C4-2B (cell line): ENCODE results near the gene EFNA5.

ENCODE experiments used
- H3K27ac ChIP-seq: fragments of 450-650 bp; 2 replicates; pipeline ENCODE4 v1.5.1; 2017
- ZFX ChIP-seq: fragments of 450-650 bp; IDR thresholded peaks from 2 replicates; pipeline ENCODE4 v1.6.1; 2017
- TF ChIP-seq, protein P1 (sequence below): fragments of 450-650 bp; conservative IDR thresholded peaks from 2 replicates; pipeline ENCODE4 v1.5.1; 2017; ENCODE audit warnings: mild to moderate bottlenecking

Gene EFNA5

DNA sequence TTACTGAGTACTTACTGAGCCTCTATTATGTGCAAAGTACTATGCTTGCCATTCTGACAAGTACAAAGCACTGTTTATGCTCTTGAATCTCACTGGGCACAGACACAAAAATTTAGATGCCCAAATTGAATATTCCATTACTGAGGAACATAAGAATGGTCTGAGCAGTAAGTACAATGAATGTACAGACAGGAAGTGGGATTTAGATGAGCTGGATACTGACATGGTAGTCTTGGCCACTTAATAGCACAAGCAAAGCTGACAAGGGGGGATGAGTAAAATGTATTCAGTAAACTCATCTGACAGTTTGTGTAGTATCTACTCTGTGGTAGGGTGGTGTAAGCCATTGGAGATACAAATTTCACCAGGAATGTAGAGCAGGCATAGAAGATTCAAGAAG, 132.4 kb downstream of the EFNA5 start:
- TF ChIP-seq, protein P1, sequence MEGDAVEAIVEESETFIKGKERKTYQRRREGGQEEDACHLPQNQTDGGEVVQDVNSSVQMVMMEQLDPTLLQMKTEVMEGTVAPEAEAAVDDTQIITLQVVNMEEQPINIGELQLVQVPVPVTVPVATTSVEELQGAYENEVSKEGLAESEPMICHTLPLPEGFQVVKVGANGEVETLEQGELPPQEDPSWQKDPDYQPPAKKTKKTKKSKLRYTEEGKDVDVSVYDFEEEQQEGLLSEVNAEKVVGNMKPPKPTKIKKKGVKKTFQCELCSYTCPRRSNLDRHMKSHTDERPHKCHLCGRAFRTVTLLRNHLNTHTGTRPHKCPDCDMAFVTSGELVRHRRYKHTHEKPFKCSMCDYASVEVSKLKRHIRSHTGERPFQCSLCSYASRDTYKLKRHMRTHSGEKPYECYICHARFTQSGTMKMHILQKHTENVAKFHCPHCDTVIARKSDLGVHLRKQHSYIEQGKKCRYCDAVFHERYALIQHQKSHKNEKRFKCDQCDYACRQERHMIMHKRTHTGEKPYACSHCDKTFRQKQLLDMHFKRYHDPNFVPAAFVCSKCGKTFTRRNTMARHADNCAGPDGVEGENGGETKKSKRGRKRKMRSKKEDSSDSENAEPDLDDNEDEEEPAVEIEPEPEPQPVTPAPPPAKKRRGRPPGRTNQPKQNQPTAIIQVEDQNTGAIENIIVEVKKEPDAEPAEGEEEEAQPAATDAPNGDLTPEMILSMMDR = no peak
- TF ChIP-seq ZFX = no peak
- no peak overlapping the region for H3K27ac ChIP-seq

GRCh38 chr5:107535849-107536248, 134.9 kb downstream of the EFNA5 start:
- no peak overlapping the region for H3K27ac ChIP-seq
- TF ChIP-seq, protein P1 = no peak
- TF ChIP-seq ZFX = no peak

GRCh38 chr5:107533910-107534876, 136.5 kb downstream of the EFNA5 start:
- TF ChIP-seq ZFX = no peak
- TF ChIP-seq, protein P1 = no peak
- H3K27ac ChIP-seq = no peak overlapping the region

DNA sequence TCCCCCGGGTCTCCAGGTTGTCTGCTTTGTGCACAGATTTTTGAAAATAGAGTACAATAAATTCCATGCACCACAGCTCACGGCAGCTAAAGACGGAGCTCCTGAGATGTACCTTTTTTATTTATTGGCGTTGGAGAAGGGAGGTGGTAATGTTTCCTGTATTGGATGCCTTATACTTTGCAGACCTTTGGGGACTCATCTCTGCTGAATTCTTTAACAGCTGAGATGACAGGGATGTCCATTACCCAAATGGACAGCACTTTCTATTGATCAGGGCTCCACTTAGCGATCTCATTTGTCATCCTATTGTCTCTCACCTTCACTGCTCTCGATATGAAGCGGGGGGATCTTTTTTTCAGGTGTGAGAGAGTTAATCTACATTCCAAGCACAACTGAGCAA, 137.8 kb downstream of the EFNA5 start:
- H3K27ac ChIP-seq = no peak overlapping the region
- no peak for TF ChIP-seq ZFX
- TF ChIP-seq, protein P1 = no peak

- no peak overlapping the region for H3K27ac ChIP-seq
- TF ChIP-seq, protein P1 = no peak
- no peak for TF ChIP-seq ZFX
Observed at GRCh38 chr5:107532169-107532878, 138.4 kb downstream of the EFNA5 start.

GRCh38 chr5:107531308-107531707, 139.4 kb downstream of the EFNA5 start:
- TF ChIP-seq ZFX = no peak
- TF ChIP-seq, protein P1 = no peak
- H3K27ac ChIP-seq = no peak overlapping the region

DNA sequence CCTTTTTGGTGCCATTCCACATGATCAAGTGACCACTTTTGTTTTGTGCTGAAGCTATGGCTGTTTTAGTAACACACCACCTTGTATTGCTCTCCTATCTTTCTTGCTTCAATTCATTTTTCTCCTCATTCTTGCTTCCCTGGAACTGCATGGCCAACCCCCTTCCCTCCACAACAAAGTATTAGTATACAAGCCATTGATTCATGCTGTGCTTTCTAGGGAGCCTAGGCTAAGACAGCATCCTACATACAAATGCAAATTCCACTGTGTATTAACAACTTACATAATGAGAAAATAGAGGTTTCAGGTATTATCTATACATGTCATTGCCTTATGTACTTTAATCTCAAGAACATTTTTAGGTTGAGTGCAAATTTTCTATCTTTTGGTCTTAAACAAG, 141.1 kb downstream of the EFNA5 start:
- H3K27ac ChIP-seq = no peak overlapping the region; the same call in 1 of the 2 replicates
- TF ChIP-seq, protein P1 = no peak
- TF ChIP-seq ZFX = no peak
